IMR-90 (cell line): Measurements from ENCODE around the gene ELOB. TPM values are rescaled to one million over a fixed set of nuclear protein-coding genes. Genes with fewer than 3 reads are reported as not detected.

Experiments used
- ATAC-seq: fragments of 200-7000 bp; cut with Tn5 transposase; 2 replicates; pipeline ENCODE4 v1.9.1; 2020; ENCODE audit warnings: low read depth, mild to moderate bottlenecking, moderate library complexity
- BruUV-seq: library from RNA; stranded (reverse); fragments of 400-500 nt; replicated peaks from 2 replicates; lab custom pipeline; 2021; lab: Mats Ljungman, UMichigan
- CTCF ChIA-PET: fragments of 300-600 bp; formaldehyde crosslinking; extraction: SDS; loops from one replicate; lab custom pipeline; 2021; ENCODE audit warnings: antibody characterized with exemption; lab: Yijun Ruan, JAX
- POLR2A ChIA-PET: fragments of 300-600 bp; sonication (Branson Sonifier 250); formaldehyde crosslinking; loops from one replicate; lab custom pipeline; 2022; ENCODE audit warnings: antibody characterized with exemption; ENCODE audit not compliant: unreplicated experiment; lab: Charles Lee
- DNase-seq: peaks from one replicate; pipeline ENCODE4 v3.0.0; 2013
- H2AFZ ChIP-seq: replicated peaks from 2 replicates; pipeline ENCODE3; 2013; ENCODE audit warnings: low read length, mild to moderate bottlenecking; ENCODE audit not compliant: poor library complexity
- H2AK5ac ChIP-seq: 2 replicates; pipeline ENCODE4 v1.6.1; 2013; ENCODE audit warnings: low read depth, low read length, inconsistent platforms
- H2AK9ac ChIP-seq: replicated peaks from 2 replicates; pipeline ENCODE3; 2013; ENCODE audit warnings: mild to moderate bottlenecking, low read depth, low read length, moderate library complexity; ENCODE audit not compliant: poor library complexity
- H2BK120ac ChIP-seq: 2 replicates; pipeline ENCODE4 v1.6.1; 2013; ENCODE audit warnings: low read depth, low read length, inconsistent platforms
- H2BK15ac ChIP-seq: 3 replicates; pipeline ENCODE4 v1.6.1; 2013; ENCODE audit warnings: low read depth, low read length, inconsistent platforms
- H2BK20ac ChIP-seq: 2 replicates; pipeline ENCODE4 v1.6.1; 2013; ENCODE audit warnings: low read depth, mild to moderate bottlenecking, inconsistent platforms, low read length, moderate library complexity
- H2BK5ac ChIP-seq: 2 replicates; pipeline ENCODE4 v1.6.1; 2013; ENCODE audit warnings: mild to moderate bottlenecking, low read depth, low read length, inconsistent platforms; ENCODE audit not compliant: poor library complexity, severe bottlenecking
- H3K14ac ChIP-seq: replicated peaks from 2 replicates; pipeline ENCODE4 v1.6.1; 2013; ENCODE audit warnings: low read depth, low read length, inconsistent platforms
- H3K18ac ChIP-seq: 2 replicates; pipeline ENCODE4 v1.6.1; 2013; ENCODE audit warnings: low read depth, low read length, control low read depth
- H3K23ac ChIP-seq: 2 replicates; pipeline ENCODE4 v1.6.1; 2013; ENCODE audit warnings: low read depth, low read length, inconsistent platforms
- H3K27ac ChIP-seq: 2 replicates; pipeline ENCODE4 v1.5.1; 2013; ENCODE audit warnings: mild to moderate bottlenecking, control low read depth, low read length; ENCODE audit not compliant: insufficient read depth
- H3K27me3 ChIP-seq: 2 replicates; pipeline ENCODE4 v1.6.1; 2013; ENCODE audit warnings: low read length; ENCODE audit not compliant: control insufficient read depth, insufficient read depth
- H3K36me3 ChIP-seq: 2 replicates; pipeline ENCODE4 v1.6.1; 2013; ENCODE audit warnings: low read length, mixed read lengths; ENCODE audit not compliant: control insufficient read depth, insufficient read depth
- H3K4ac ChIP-seq: 2 replicates; pipeline ENCODE4 v1.6.1; 2013; ENCODE audit warnings: low read depth, low read length, inconsistent platforms
- H3K4me1 ChIP-seq: 2 replicates; pipeline ENCODE4 v1.6.1; 2013; ENCODE audit warnings: low read length, mixed read lengths; ENCODE audit not compliant: control insufficient read depth, insufficient read depth
- H3K4me2 ChIP-seq: 2 replicates; pipeline ENCODE4 v1.6.1; 2013; ENCODE audit warnings: low read depth, mild to moderate bottlenecking, control low read depth, low read length, moderate library complexity
- H3K4me3 ChIP-seq: 2 replicates; pipeline ENCODE4 v1.5.1; 2013; ENCODE audit warnings: low read depth, mild to moderate bottlenecking, control low read depth, low read length, moderate library complexity; ENCODE audit not compliant: insufficient read depth
- H3K56ac ChIP-seq: 2 replicates; pipeline ENCODE4 v1.6.1; 2013; ENCODE audit warnings: low read length, inconsistent platforms; ENCODE audit not compliant: insufficient read depth; ENCODE audit errors: extremely low read depth
- H3K79me1 ChIP-seq, 2 experiments: 2 replicates each; pipeline ENCODE4 v1.6.1; 2013; ENCODE audit warnings: low read length in 2 of 2, inconsistent platforms in 1 of 2, low read depth in 1 of 2
- H3K9ac ChIP-seq: 2 replicates; pipeline ENCODE4 v1.6.1; 2013; ENCODE audit warnings: low read depth, low read length, control low read depth
- H3K9me1 ChIP-seq: 2 replicates; pipeline ENCODE4 v1.6.1; 2013; ENCODE audit warnings: low read length, inconsistent platforms; ENCODE audit not compliant: insufficient read depth
- H3K9me3 ChIP-seq: 2 replicates; pipeline ENCODE4 v1.6.1; 2013; ENCODE audit warnings: low read length; ENCODE audit not compliant: control insufficient read depth, insufficient read depth
- H4K20me1 ChIP-seq: 2 replicates; pipeline ENCODE4 v1.6.1; 2013; ENCODE audit warnings: low read length, inconsistent platforms; ENCODE audit not compliant: insufficient read depth
- H4K5ac ChIP-seq: 2 replicates; pipeline ENCODE4 v1.6.1; 2013; ENCODE audit warnings: mild to moderate bottlenecking, low read depth, low read length, control low read depth
- H4K8ac ChIP-seq, 2 experiments: 2 replicates each; pipeline ENCODE4 v1.6.1; 2013; ENCODE audit warnings: low read depth in 2 of 2, low read length in 2 of 2, control low read depth in 1 of 2, inconsistent platforms in 1 of 2
- H4K91ac ChIP-seq: 2 replicates; pipeline ENCODE4 v1.6.1; 2013; ENCODE audit warnings: low read depth, low read length, inconsistent platforms; ENCODE audit not compliant: insufficient read depth
- BHLHE40 ChIP-seq: fragments of 150-350 bp; IDR thresholded peaks from 2 replicates; pipeline ENCODE4 v1.6.1; 2016; ENCODE audit warnings: mild to moderate bottlenecking, low read depth, low read length
- CHD1 ChIP-seq: IDR thresholded peaks from 2 replicates; pipeline ENCODE4 v1.6.1; 2012; ENCODE audit warnings: low read depth, low read length, improper control_type of control experiment
- CTCF ChIP-seq: conservative IDR thresholded peaks from 2 replicates; pipeline ENCODE4 v1.5.1; 2012; ENCODE audit warnings: mild to moderate bottlenecking, low read depth, low read length, improper control_type of control experiment
- FOS ChIP-seq: fragments of 150-350 bp; IDR thresholded peaks from 2 replicates; pipeline ENCODE4 v1.6.1; 2016; ENCODE audit warnings: low read depth, low read length
- NFE2L2 ChIP-seq: fragments of 150-350 bp; IDR thresholded peaks from 2 replicates; pipeline ENCODE4 v1.6.1; 2016; ENCODE audit warnings: low read depth, mild to moderate bottlenecking, low read length
- POLR2A ChIP-seq: IDR thresholded peaks from 2 replicates; pipeline ENCODE4 v1.6.1; 2012; ENCODE audit warnings: mild to moderate bottlenecking, low read depth, low read length
- SMC3 ChIP-seq: fragments of 150-350 bp; IDR thresholded peaks from 2 replicates; pipeline ENCODE4 v1.6.1; 2016; ENCODE audit warnings: low read depth, mild to moderate bottlenecking, antibody characterized with exemption, low read length, moderate library complexity
- WGBS, 2 experiments: methylation state at CpG; one replicate each; pipeline versions ENCODE4 v1.1.5 to v1.1.7; 2013; ENCODE audit warnings: missing lambda C conversion rate in 2 of 2; ENCODE audit not compliant: insufficient read length in 1 of 2; ENCODE audit errors: extremely low coverage in 2 of 2; 5-methylcytosine and 5-hydroxymethylcytosine counted together
- dilution Hi-C: fragments of 300-500 bp; cut with HindIII; formaldehyde crosslinking; loops from one replicate; pipeline ENCODE4 v1.14.3; 2018; ENCODE audit warnings: low sequenced_read_pairs; ENCODE audit not compliant: unreplicated experiment
- in situ Hi-C: fragments of 300-500 bp; cut with MboI; formaldehyde crosslinking; loops from 3 replicates; pipeline ENCODE4 v1.14.3; 2019; ENCODE audit warnings: low sequenced_read_pairs, inconsistent platforms, mixed read lengths
- intact Hi-C: fragments of 100-400 bp; cut with micrococcal nuclease; formaldehyde crosslinking; loops from 2 replicates; pipeline ENCODE4 v1.10.0; 2022
- polyA plus RNA-seq, 3 experiments: library from polyadenylated mRNA; depleted of rRNA; stranded (reverse); fragments of >200 nt; gene quantifications; 2 replicates each; pipeline ENCODE4 v1.2.3, GENCODE V29; 2012; ENCODE audit warnings: low replicate concordance in 1 of 3
- total RNA-seq: library from RNA; depleted of rRNA; stranded (reverse); fragments of >200 nt; gene quantifications from 2 replicates; pipeline ENCODE4 v1.2.3, GENCODE V29; 2012

Gene ELOB
- total and polyA plus RNA-seq, 2 of the 4 experiments (the other 2 are of a cell fraction): 442 to 5,859 TPM

GRCh38 chr16:2822158-2822495, 45.0 kb upstream of the ELOB start:
- H2BK5ac ChIP-seq: no peak overlapping the region
- no peak for TF ChIP-seq CTCF
- no peak for TF ChIP-seq NFE2L2
- TF ChIP-seq POLR2A: no peak
- no peak for TF ChIP-seq BHLHE40
- TF ChIP-seq FOS: no peak
- no peak for TF ChIP-seq CHD1
- TF ChIP-seq SMC3: no peak
- H3K23ac ChIP-seq: no peak overlapping the region
- no peak overlapping the region for H3K4me3 ChIP-seq
- no peak overlapping the region for H4K8ac ChIP-seq
- H3K14ac ChIP-seq: no peak overlapping the region
- intact Hi-C loops: no loop called here
- in situ Hi-C loops: no loop called here
- H3K9me3 ChIP-seq: no peaks in the 10 kb centered on the region
- no peaks in the 10 kb centered on the region for H3K79me1 ChIP-seq
- no peak overlapping the region for H2AK5ac ChIP-seq
- H3K27ac ChIP-seq: no peak overlapping the region
- no peak overlapping the region for H2AK9ac ChIP-seq
- DNase-seq (no peak), ATAC-seq (no peak)
- H3K27me3 ChIP-seq: peaks cover 56% of the 10 kb centered on the region
- no peak overlapping the region for H3K9ac ChIP-seq
- H3K4me1 ChIP-seq: no peaks in the 10 kb centered on the region
- no peaks in the 10 kb centered on the region for H3K9me1 ChIP-seq
- WGBS, 2 experiments: 35% methylated on average over 2 of the region's 8 CpGs; no CpG with 5 or more reads in 1 of the 2 experiments
- no TSS peak for BruUV-seq
- no peak overlapping the region for H4K5ac ChIP-seq
- POLR2A ChIA-PET: no interaction called here
- H3K36me3 ChIP-seq: no peaks in the 10 kb centered on the region
- dilution Hi-C loops: no loop called here
- H2BK15ac ChIP-seq: no peak overlapping the region
- H3K4ac ChIP-seq: no peak overlapping the region
- H2BK120ac ChIP-seq: no peak overlapping the region
- no peaks in the 10 kb centered on the region for H4K20me1 ChIP-seq
- H3K18ac ChIP-seq: no peak overlapping the region
- H3K56ac ChIP-seq: no peak overlapping the region
- H3K4me2 ChIP-seq: no peak overlapping the region
- H2BK20ac ChIP-seq: no peak overlapping the region
- CTCF ChIA-PET: interaction anchor here (1.0 kb wide), 1 partner anchor 16 kb away, joined by 3 read pairs; no protein-coding TSS in a partner anchor
- no peak overlapping the region for H4K91ac ChIP-seq
- no peak overlapping the region for H2AFZ ChIP-seq
